Lower leg skin (tissue), 3 donors: ENCODE measurements around the gene ZNF155.

Source experiments
- POLR2A ChIP-seq, 2 donors: fragments of 450-650 bp; IDR thresholded peaks; one replicate each; pipeline ENCODE4 v1.6.1; 2016 to 2017; ENCODE audit warnings: antibody characterized with exemption in 2 of 2, mild to moderate bottlenecking in 1 of 2, moderate library complexity in 1 of 2
- TF ChIP-seq, protein P1 (sequence below), 3 donors: fragments of 450-650 bp; IDR thresholded peaks; one replicate each; pipeline ENCODE4 v1.5.1; 2016; ENCODE audit warnings: antibody characterized with exemption in 3 of 3, mild to moderate bottlenecking in 3 of 3, moderate library complexity in 2 of 3

DNA sequence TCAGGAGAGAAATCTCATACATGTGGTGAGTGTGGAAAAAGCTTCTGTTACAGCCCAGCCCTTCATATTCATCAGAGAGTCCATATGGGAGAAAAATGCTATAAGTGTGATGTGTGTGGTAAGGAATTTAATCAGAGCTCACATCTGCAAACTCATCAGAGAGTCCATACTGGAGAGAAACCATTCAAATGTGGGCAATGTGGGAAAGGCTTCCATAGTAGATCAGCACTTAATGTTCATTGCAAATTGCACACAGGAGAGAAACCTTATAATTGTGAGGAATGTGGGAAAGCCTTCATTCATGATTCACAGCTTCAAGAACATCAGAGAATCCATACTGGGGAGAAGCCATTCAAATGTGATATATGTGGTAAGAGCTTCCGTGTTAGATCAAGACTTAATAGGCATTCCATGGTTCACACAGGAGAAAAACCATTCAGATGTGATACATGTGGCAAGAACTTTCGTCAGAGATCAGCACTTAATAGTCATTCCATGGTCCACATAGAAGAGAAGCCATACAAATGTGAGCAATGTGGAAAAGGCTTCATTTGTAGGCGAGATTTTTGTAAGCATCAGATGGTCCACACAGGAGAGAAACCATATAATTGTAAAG, 17.8 kb upstream of the ZNF155 start:
- TF ChIP-seq, protein P1, sequence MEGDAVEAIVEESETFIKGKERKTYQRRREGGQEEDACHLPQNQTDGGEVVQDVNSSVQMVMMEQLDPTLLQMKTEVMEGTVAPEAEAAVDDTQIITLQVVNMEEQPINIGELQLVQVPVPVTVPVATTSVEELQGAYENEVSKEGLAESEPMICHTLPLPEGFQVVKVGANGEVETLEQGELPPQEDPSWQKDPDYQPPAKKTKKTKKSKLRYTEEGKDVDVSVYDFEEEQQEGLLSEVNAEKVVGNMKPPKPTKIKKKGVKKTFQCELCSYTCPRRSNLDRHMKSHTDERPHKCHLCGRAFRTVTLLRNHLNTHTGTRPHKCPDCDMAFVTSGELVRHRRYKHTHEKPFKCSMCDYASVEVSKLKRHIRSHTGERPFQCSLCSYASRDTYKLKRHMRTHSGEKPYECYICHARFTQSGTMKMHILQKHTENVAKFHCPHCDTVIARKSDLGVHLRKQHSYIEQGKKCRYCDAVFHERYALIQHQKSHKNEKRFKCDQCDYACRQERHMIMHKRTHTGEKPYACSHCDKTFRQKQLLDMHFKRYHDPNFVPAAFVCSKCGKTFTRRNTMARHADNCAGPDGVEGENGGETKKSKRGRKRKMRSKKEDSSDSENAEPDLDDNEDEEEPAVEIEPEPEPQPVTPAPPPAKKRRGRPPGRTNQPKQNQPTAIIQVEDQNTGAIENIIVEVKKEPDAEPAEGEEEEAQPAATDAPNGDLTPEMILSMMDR (IDR thresholded peaks at IDR 0.05), result no peak
- no peak for TF ChIP-seq POLR2A (IDR thresholded peaks at IDR 0.05)
